Liver (tissue), 9 donors: ENCODE results near the gene CXCR6. TPM values are rescaled to one million over a fixed set of nuclear protein-coding genes. Genes with fewer than 3 reads are reported as not detected.

Experiments used
- DNase-seq: peaks from one replicate; pipeline ENCODE4 v3.0.0-alpha.2; 2017; ENCODE audit warnings: low spot score
- H3K27ac ChIP-seq, 2 donors: one replicate each; pipeline ENCODE4 v1.7.0; 2013; ENCODE audit warnings: inconsistent platforms in 2 of 2, low read length in 2 of 2, control low read depth in 1 of 2, low read depth in 1 of 2, mild to moderate bottlenecking in 1 of 2
- H3K27me3 ChIP-seq, 4 donors: one replicate each; pipeline versions ENCODE4 v1.6.1 to v1.7.0; 2013; ENCODE audit warnings: low read length in 3 of 4, inconsistent platforms in 1 of 4, mild to moderate bottlenecking in 1 of 4, moderate library complexity in 1 of 4; ENCODE audit not compliant: control insufficient read depth in 4 of 4, insufficient read depth in 4 of 4
- H3K36me3 ChIP-seq, 4 donors: one replicate each; pipeline versions ENCODE4 v1.6.1 to v1.7.0; 2013; ENCODE audit warnings: low read length in 3 of 4, mild to moderate bottlenecking in 3 of 4, low read depth in 1 of 4, moderate library complexity in 1 of 4; ENCODE audit not compliant: control insufficient read depth in 4 of 4, insufficient read depth in 3 of 4
- H3K4me1 ChIP-seq, 4 donors: one replicate each; pipeline versions ENCODE4 v1.6.1 to v1.7.0; 2013; ENCODE audit warnings: low read length in 3 of 4, mild to moderate bottlenecking in 3 of 4, moderate library complexity in 1 of 4; ENCODE audit not compliant: control insufficient read depth in 4 of 4, insufficient read depth in 4 of 4
- H3K4me3 ChIP-seq, 3 donors: one replicate each; pipeline versions ENCODE4 v1.6.1 to v1.7.0; 2013; ENCODE audit warnings: low read length in 3 of 3, control low read depth in 1 of 3, low read depth in 1 of 3, mild to moderate bottlenecking in 1 of 3
- H3K9ac ChIP-seq, 2 donors: one replicate each; pipeline ENCODE4 v1.7.0; 2013; ENCODE audit warnings: low read length in 2 of 2, mild to moderate bottlenecking in 2 of 2, moderate library complexity in 2 of 2, control low read depth in 1 of 2, low read depth in 1 of 2
- H3K9me3 ChIP-seq, 4 donors: one replicate each; pipeline versions ENCODE4 v1.6.1 to v1.7.0; 2013; ENCODE audit warnings: low read length in 3 of 4; ENCODE audit not compliant: control insufficient read depth in 4 of 4
- ATF3 ChIP-seq: IDR thresholded peaks from 2 replicates; pipeline ENCODE4 v1.6.1; 2016; ENCODE audit warnings: antibody characterized with exemption
- CTCF ChIP-seq: fragments of 150-350 bp; IDR thresholded peaks from 2 replicates; pipeline ENCODE4 v1.5.1; 2017; ENCODE audit warnings: improper control_type of control experiment, low read depth, low read length; ENCODE audit not compliant: missing input control
- EGR1 ChIP-seq, 2 donors: IDR thresholded peaks; 2 replicates each; pipeline ENCODE4 v1.6.1; 2016 to 2018; ENCODE audit warnings: antibody characterized with exemption in 2 of 2, low read depth in 2 of 2
- FOXA1 ChIP-seq: IDR thresholded peaks from 2 replicates; pipeline ENCODE4 v1.6.1; 2016; ENCODE audit warnings: antibody characterized with exemption
- FOXA2 ChIP-seq: IDR thresholded peaks from 2 replicates; pipeline ENCODE4 v1.6.1; 2016; ENCODE audit warnings: antibody characterized with exemption
- GABPA ChIP-seq, 2 donors: IDR thresholded peaks in 1 of 2; conservative IDR thresholded peaks in 1 of 2; 2 replicates each; pipeline ENCODE4 v1.6.1; 2016; ENCODE audit warnings: antibody characterized with exemption in 2 of 2, mild to moderate bottlenecking in 1 of 2, moderate library complexity in 1 of 2
- HNF4A ChIP-seq, 2 donors: conservative IDR thresholded peaks; 2 replicates each; pipeline ENCODE4 v1.6.1; 2016; ENCODE audit warnings: antibody characterized with exemption in 2 of 2, mild to moderate bottlenecking in 2 of 2
- HNF4G ChIP-seq: IDR thresholded peaks from 2 replicates; pipeline ENCODE4 v1.6.1; 2016; ENCODE audit warnings: antibody characterized with exemption
- JUND ChIP-seq, 2 donors: IDR thresholded peaks; 2 replicates each; pipeline ENCODE4 v1.6.1; 2016; ENCODE audit warnings: antibody characterized with exemption in 2 of 2
- MAX ChIP-seq: IDR thresholded peaks from 2 replicates; pipeline ENCODE4 v1.6.1; 2016; ENCODE audit warnings: antibody characterized with exemption
- NR2F2 ChIP-seq: IDR thresholded peaks from 2 replicates; pipeline ENCODE4 v1.6.1; 2016; ENCODE audit warnings: antibody characterized with exemption
- RAD21 ChIP-seq, 2 donors: IDR thresholded peaks; 2 replicates each; pipeline ENCODE4 v1.6.1; 2016; ENCODE audit warnings: antibody characterized with exemption in 2 of 2, mild to moderate bottlenecking in 2 of 2
- REST ChIP-seq: IDR thresholded peaks from 2 replicates; pipeline ENCODE4 v1.6.1; 2016; ENCODE audit warnings: antibody characterized with exemption, mild to moderate bottlenecking
- RXRA ChIP-seq, 2 donors: IDR thresholded peaks; 2 replicates each; pipeline ENCODE4 v1.6.1; 2017 to 2018; ENCODE audit warnings: antibody characterized with exemption in 2 of 2, mild to moderate bottlenecking in 1 of 2
- SP1 ChIP-seq: IDR thresholded peaks from 2 replicates; pipeline ENCODE4 v1.6.1; 2018; ENCODE audit warnings: antibody characterized with exemption, mild to moderate bottlenecking
- TAF1 ChIP-seq: conservative IDR thresholded peaks from 2 replicates; pipeline ENCODE4 v1.6.1; 2016; ENCODE audit warnings: antibody characterized with exemption, mild to moderate bottlenecking
- YY1 ChIP-seq: IDR thresholded peaks from 2 replicates; pipeline ENCODE4 v1.6.1; 2016; ENCODE audit warnings: antibody characterized with exemption, mild to moderate bottlenecking
- ZBTB33 ChIP-seq: IDR thresholded peaks from 2 replicates; pipeline ENCODE4 v1.6.1; 2016; ENCODE audit warnings: antibody characterized with exemption
- WGBS: extraction: QIAGEN DNeasy Blood & Tissue Kit; methylation state at CpG from one replicate; pipeline ENCODE4 v1.1.7; 2013; 5-methylcytosine and 5-hydroxymethylcytosine counted together
- polyA plus RNA-seq, 2 donors: library from polyadenylated mRNA; stranded (reverse) in 1 of 2; unstranded in 1 of 2; fragments of 200-250 nt in 1 of 2; fragments of >200 nt in 1 of 2; fragmentation: Nextera tagmentation in 1 of 2; extraction: Ambion mirVana in 1 of 2; gene quantifications; one replicate each; pipeline versions ENCODE4 v1.2.1 to v1.2.3, GENCODE V29; 2013 to 2015
- total RNA-seq, 2 donors: library from RNA; depleted of rRNA; stranded (reverse); fragments of >200 nt; gene quantifications; one replicate each; pipeline ENCODE4 v1.2.3, GENCODE V29; 2014
- donor health status: healthy.
- donor health status: healthy.
- donor health status: healthy.
- donor health status: healthy.
- donor health status: healthy.

Gene CXCR6
- total and polyA plus RNA-seq, 4 donors = 0.60 to 2.9 (median 0.96) TPM

- no peak overlapping the region for H3K27ac ChIP-seq
- H3K4me3 ChIP-seq = no peak overlapping the region
- no peaks in the 10 kb centered on the region for H3K27me3 ChIP-seq
- no peaks in the 10 kb centered on the region for H3K9me3 ChIP-seq
- peaks cover 0 to 5% (median 2%) of the 10 kb centered on the region in 4 donors for H3K4me1 ChIP-seq
- TF ChIP-seq HNF4G (no peak), RXRA (IDR thresholded peaks at IDR 0.05) (no peak), MAX (no peak), YY1 (no peak), CTCF (no peak), FOXA1 (no peak), SP1 (no peak), GABPA (IDR thresholded peaks at IDR 0.05 in 1 of 2, conservative IDR thresholded peaks at IDR 0.05 in 1 of 2) (no peak), REST (no peak), TAF1 (no peak), HNF4A (conservative IDR thresholded peaks at IDR 0.05) (no peak), NR2F2 (no peak)
- no peak overlapping the region for H3K9ac ChIP-seq
- WGBS = 95% methylated on average over 6 of the region's 6 CpGs
- H3K36me3 ChIP-seq = peaks cover 18 to 83% (median 73%) of the 10 kb centered on the region in 4 donors
- no peak for DNase-seq
These were observed 15.1 kb downstream of the CXCR6 start for GRCh38 chr3:45958321-45958791.

- Histone ChIP-seq H3K4me3 (no peak overlapping the region), H3K27ac (no peak overlapping the region), H3K9ac (no peak overlapping the region), H3K9me3 (no peaks in the 10 kb centered on the region), H3K36me3 (peaks cover 18 to 88% (median 81%) of the 10 kb centered on the region in 4 donors), H3K27me3 (no peaks in the 10 kb centered on the region), H3K4me1 (no peaks in the 10 kb centered on the region)
- no peak for DNase-seq
- WGBS = 90% methylated on average over 7 of the region's 7 CpGs
- no peak for TF ChIP-seq ZBTB33
- no peak for TF ChIP-seq NR2F2
- no peak for TF ChIP-seq EGR1 (IDR thresholded peaks at IDR 0.05; ENCODE audit: low read depth in 2 of 2)
- TF ChIP-seq RXRA (IDR thresholded peaks at IDR 0.05) = no peak
- TF ChIP-seq TAF1 = no peak
- no peak for TF ChIP-seq CTCF
- no peak for TF ChIP-seq HNF4A (conservative IDR thresholded peaks at IDR 0.05)
- TF ChIP-seq YY1 = no peak
- no peak for TF ChIP-seq REST
- no peak for TF ChIP-seq RAD21 (IDR thresholded peaks at IDR 0.05)
- TF ChIP-seq HNF4G = no peak
- TF ChIP-seq FOXA2 = no peak
- no peak for TF ChIP-seq ATF3
- TF ChIP-seq GABPA (IDR thresholded peaks at IDR 0.05 in 1 of 2, conservative IDR thresholded peaks at IDR 0.05 in 1 of 2) = no peak
- no peak for TF ChIP-seq FOXA1
- TF ChIP-seq SP1 = no peak
- TF ChIP-seq JUND (IDR thresholded peaks at IDR 0.05) = no peak
These were observed 15.9 kb downstream of the CXCR6 start for GRCh38 chr3:45959201-45959600.
